GM23338 (cell line): ENCODE results near the gene AKAP13. TPM values are rescaled to one million over a fixed set of nuclear protein-coding genes. Genes with fewer than 3 reads are reported as not detected.

Experiments
- ATAC-seq: fragments of 200-7000 bp; cut with Tn5 transposase; 3 replicates; pipeline ENCODE4 v1.9.1; 2020
- DNase-seq: peaks from one replicate; pipeline ENCODE4 v3.0.0-alpha.2; 2015; ENCODE audit warnings: low spot score
- H2AFZ ChIP-seq: fragments of 200-600 bp; sonication (generic); 2 replicates; pipeline ENCODE4 v1.8.0; 2016; ENCODE audit warnings: antibody characterized with exemption, mild to moderate bottlenecking, moderate library complexity
- H3F3A ChIP-seq: fragments of 200-600 bp; sonication (generic); replicated peaks from 2 replicates; pipeline ENCODE4 v1.8.0; 2017; ENCODE audit warnings: antibody characterized with exemption, mixed run types, low read depth
- H3K27ac ChIP-seq: fragments of 200-600 bp; sonication (generic); 2 replicates; pipeline ENCODE4 v1.6.1; 2016; ENCODE audit warnings: low read depth
- H3K27me3 ChIP-seq: fragments of 200-600 bp; sonication (generic); 2 replicates; pipeline ENCODE4 v1.8.0; 2016; ENCODE audit warnings: mild to moderate bottlenecking, mixed run types, moderate library complexity; ENCODE audit not compliant: insufficient read depth
- H3K36me3 ChIP-seq: fragments of 200-600 bp; sonication (generic); 2 replicates; pipeline ENCODE4 v1.8.0; 2016; ENCODE audit warnings: mild to moderate bottlenecking; ENCODE audit not compliant: insufficient read depth
- H3K4me1 ChIP-seq: fragments of 200-600 bp; sonication (generic); 2 replicates; pipeline ENCODE4 v1.8.0; 2016; ENCODE audit warnings: mild to moderate bottlenecking, moderate library complexity; ENCODE audit not compliant: insufficient read depth
- H3K4me2 ChIP-seq: fragments of 200-600 bp; sonication (generic); 2 replicates; pipeline ENCODE4 v1.7.1; 2017; ENCODE audit warnings: mixed run types
- H3K4me3 ChIP-seq: fragments of 200-600 bp; sonication (generic); 2 replicates; pipeline ENCODE4 v1.6.1; 2016; ENCODE audit warnings: mixed run types
- H3K79me2 ChIP-seq: fragments of 200-600 bp; sonication (generic); replicated peaks from 2 replicates; pipeline ENCODE4 v1.8.0; 2017; ENCODE audit warnings: mild to moderate bottlenecking; ENCODE audit not compliant: insufficient read depth
- H3K9me2 ChIP-seq: fragments of 200-600 bp; sonication (generic); 2 replicates; pipeline ENCODE4 v1.8.0; 2017; ENCODE audit not compliant: insufficient read depth
- H4K20me1 ChIP-seq: fragments of 200-600 bp; sonication (generic); replicated peaks from 2 replicates; pipeline ENCODE4 v1.8.0; 2017; ENCODE audit warnings: mild to moderate bottlenecking; ENCODE audit not compliant: insufficient read depth
- H3K27ac Mint-ChIP-seq: 2 replicates; pipeline ENCODE4 v1.8.0; 2020; ENCODE audit warnings: inconsistent platforms, mild to moderate bottlenecking, moderate library complexity, mixed read lengths
- H3K27me3 Mint-ChIP-seq: 3 replicates; pipeline ENCODE4 v1.8.0; 2022; ENCODE audit warnings: low read depth, mild to moderate bottlenecking, moderate library complexity, mixed read lengths, inconsistent platforms; ENCODE audit not compliant: insufficient read depth, poor library complexity
- H3K36me3 Mint-ChIP-seq: 3 replicates; pipeline ENCODE4 v1.8.0; 2021; ENCODE audit warnings: low read depth, mild to moderate bottlenecking, inconsistent platforms, moderate library complexity, mixed read lengths
- H3K4me1 Mint-ChIP-seq: 3 replicates; pipeline ENCODE4 v1.8.0; 2020; ENCODE audit warnings: mild to moderate bottlenecking, inconsistent platforms, mixed read lengths
- H3K4me3 Mint-ChIP-seq: 3 replicates; pipeline ENCODE4 v1.8.0; 2021; ENCODE audit warnings: moderate library complexity, mild to moderate bottlenecking, inconsistent platforms, mixed read lengths
- H3K9me3 Mint-ChIP-seq: 3 replicates; pipeline ENCODE4 v1.8.0; 2020; ENCODE audit warnings: moderate library complexity, mild to moderate bottlenecking, inconsistent platforms, mixed read lengths
- CREB1 ChIP-seq: fragments of 250-450 bp; sonication (Bioruptor Pico); IDR thresholded peaks from 2 replicates; pipeline ENCODE4 v1.5.0; 2020; ENCODE audit warnings: low read depth, mild to moderate bottlenecking, moderate library complexity
- CTCF ChIP-seq, 2 experiments: fragments of 200-600 bp in 1 of 2; sonication (generic) in 1 of 2; conservative IDR thresholded peaks; 2 replicates each; pipeline versions ENCODE4 v1.5.1 to v1.6.1; 2016 to 2017; ENCODE audit warnings: antibody characterized with exemption in 2 of 2, low read depth in 2 of 2, mild to moderate bottlenecking in 2 of 2, moderate library complexity in 1 of 2
- ETS1 ChIP-seq: IDR thresholded peaks from 2 replicates; pipeline ENCODE4 v1.6.1; 2016; ENCODE audit warnings: antibody characterized with exemption
- EZH2 ChIP-seq: fragments of 200-600 bp; sonication (generic); IDR thresholded peaks from one replicate; pipeline ENCODE4 v1.8.0; 2017; ENCODE audit warnings: antibody characterized with exemption, mild to moderate bottlenecking, low read depth; ENCODE audit not compliant: unreplicated experiment
- JUNB ChIP-seq: IDR thresholded peaks from one replicate; pipeline ENCODE4 v1.6.1; 2016; ENCODE audit warnings: antibody characterized with exemption; ENCODE audit not compliant: unreplicated experiment
- REST ChIP-seq: IDR thresholded peaks from one replicate; pipeline ENCODE4 v1.6.1; 2018; ENCODE audit warnings: antibody characterized with exemption; ENCODE audit not compliant: unreplicated experiment
- STAT1 ChIP-seq: IDR thresholded peaks from one replicate; pipeline ENCODE4 v1.6.1; 2016; ENCODE audit warnings: antibody characterized with exemption; ENCODE audit not compliant: unreplicated experiment
- ZNF114 ChIP-seq: fragments of 250-450 bp; sonication (Bioruptor Pico); IDR thresholded peaks from 2 replicates; pipeline ENCODE4 v1.5.0; 2020; ENCODE audit warnings: mild to moderate bottlenecking, moderate library complexity
- ZNF462 ChIP-seq: fragments of 250-450 bp; sonication (Bioruptor Pico); IDR thresholded peaks from 2 replicates; pipeline ENCODE4 v1.5.0; 2020; ENCODE audit warnings: mild to moderate bottlenecking, moderate library complexity
- polyA plus RNA-seq: library from polyadenylated mRNA; unstranded; fragments of >200 nt; fragmentation: Nextera tagmentation; extraction: Ambion mirVana; gene quantifications from 2 replicates; pipeline ENCODE4 v1.2.1, GENCODE V29; 2016
- total RNA-seq: library from RNA; depleted of rRNA; stranded (reverse); fragments of >200 nt; shearing (Covaris generic); gene quantifications from 2 replicates; pipeline ENCODE4 v1.2.3, GENCODE V29; 2014

AKAP13 gene
- total and polyA plus RNA-seq, 2 experiments from 2014 or later, result 46.2 to 60.7 TPM

GRCh38 chr15:85583923-85584390 lies 203.6 kb downstream of the AKAP13 start (continued):
- TF ChIP-seq STAT1 (no peak), ETS1 (no peak), EZH2 (no peak)

GRCh38 chr15:85584872-85585271 lies 204.5 kb downstream of the AKAP13 start:
- Histone ChIP-seq H3K79me2 (peaks cover 23% of the 10 kb centered on the region), H3K4me1 (peaks cover 13% of the 10 kb centered on the region; the same call in 1 of the 2 replicates), H3K27ac (no peak overlapping the region), H3K9me2 (no peaks in the 10 kb centered on the region), H3K4me3 (no peak overlapping the region), H3K27me3 (no peaks in the 10 kb centered on the region), H3K4me2 (no peak overlapping the region), H4K20me1 (0 out of 2 replicates have a peak, but pooled peaks cover 13% of the 10 kb centered on the region), H2AFZ (no peak overlapping the region), H3K36me3 (no peaks in the 10 kb centered on the region), H3F3A (no peaks in the 10 kb centered on the region)
- Mint-ChIP-seq H3K36me3 (peaks cover 22% of the 10 kb centered on the region), H3K27me3 (no peaks in the 10 kb centered on the region), H3K4me3 (no peak overlapping the region), H3K9me3 (no peaks in the 10 kb centered on the region), H3K27ac (no peak overlapping the region), H3K4me1 (peaks cover 26% of the 10 kb centered on the region; the same call in 2 of the 3 replicates)
- no peak for ATAC-seq
- TF ChIP-seq JUNB (no peak), ZNF114 (CRISPR knock-in tag) (no peak), ZNF462 (CRISPR knock-in tag) (no peak), CREB1 (CRISPR knock-in tag) (no peak), CTCF (conservative IDR thresholded peaks at IDR 0.05; ENCODE audit: low read depth in 2 of 2) (no peak), REST (no peak)
- no peak for DNase-seq
